Transverse colon (tissue), 4 donors: ENCODE results near the gene PRKCA. TPM values are rescaled to one million over a fixed set of nuclear protein-coding genes. Genes with fewer than 3 reads are reported as not detected.

ENCODE experiments used
- DNase-seq: peaks from one replicate; pipeline ENCODE4 v3.0.0-alpha.2; 2019
- H3K27ac ChIP-seq, 4 donors: fragments of 200-600 bp; sonication (generic); 2 replicates each; pipeline ENCODE4 v1.5.1; 2016 to 2018; ENCODE audit warnings: inconsistent platforms in 4 of 4
- H3K27me3 ChIP-seq: fragments of 200-600 bp; sonication (generic); 2 replicates; pipeline ENCODE4 v1.5.1; 2017; ENCODE audit warnings: inconsistent platforms
- H3K36me3 ChIP-seq, 4 donors: fragments of 200-600 bp; sonication (generic); 2 replicates each; pipeline ENCODE4 v1.5.1; 2017 to 2019; ENCODE audit warnings: inconsistent platforms in 4 of 4
- H3K4me1 ChIP-seq, 4 donors: fragments of 200-600 bp; sonication (generic); 2 replicates each; pipeline ENCODE4 v1.5.1; 2017 to 2020; ENCODE audit warnings: inconsistent platforms in 4 of 4
- H3K4me3 ChIP-seq, 4 donors: fragments of 200-600 bp; sonication (generic); 1 replicate in 1 of 4; 2 replicates in 3 of 4; pipeline versions ENCODE4 v1.5.1 to v1.6.1; 2017 to 2019; ENCODE audit warnings: inconsistent platforms in 4 of 4
- H3K9me3 ChIP-seq, 2 donors: fragments of 200-600 bp; sonication (generic); 2 replicates each; pipeline ENCODE4 v1.5.1; 2017 to 2019; ENCODE audit warnings: inconsistent platforms in 2 of 2
- CTCF ChIP-seq, 5 experiments: fragments of 200-600 bp in 3 of 5; fragments of 450-650 bp in 2 of 5; sonication (generic) in 3 of 5; IDR thresholded peaks; 1 replicate in 2 of 5; 2 replicates in 3 of 5; pipeline ENCODE4 v1.5.1; 2016 to 2017; ENCODE audit warnings: antibody characterized with exemption in 5 of 5, inconsistent platforms in 3 of 5, mild to moderate bottlenecking in 2 of 5, moderate library complexity in 1 of 5
- EP300 ChIP-seq: sonication (generic); formaldehyde crosslinking; IDR thresholded peaks from one replicate; pipeline ENCODE4 v1.6.1; 2017; ENCODE audit warnings: antibody characterized with exemption, low read depth
- POLR2A ChIP-seq: fragments of 450-650 bp; IDR thresholded peaks from one replicate; pipeline ENCODE4 v1.6.1; 2016; ENCODE audit warnings: antibody characterized with exemption, mild to moderate bottlenecking, moderate library complexity
- POLR2AphosphoS5 ChIP-seq, 3 donors: sonication (generic); formaldehyde crosslinking; IDR thresholded peaks; one replicate each; pipeline ENCODE4 v1.6.1; 2016; ENCODE audit warnings: antibody characterized with exemption in 3 of 3
- WGBS, 2 donors: methylation state at CpG; one replicate each; pipeline ENCODE4 v1.1.5; 2018; ENCODE audit warnings: low coverage in 1 of 2; 5-methylcytosine and 5-hydroxymethylcytosine counted together
- in situ Hi-C, 4 donors: fragments of 200-750 bp; cut with MboI; loops; one replicate each; pipeline versions ENCODE4 v1.15.0 to v1.15.1; 2017; ENCODE audit warnings: low sequenced_read_pairs in 3 of 4, low pct_ligation_motif_present in 1 of 4, low pct_unique_long_range_greater_than_20kb in 1 of 4
- intact Hi-C: fragments of 100-400 bp; cut with DNase I; formaldehyde crosslinking; loops from one replicate; pipeline ENCODE4 v1.15.1; 2023; ENCODE audit warnings: low total_unique reads
- total RNA-seq, 4 donors: library from RNA; depleted of rRNA; stranded (reverse); fragments of >200 nt; gene quantifications; one replicate each; pipeline ENCODE4 v1.1.0, GENCODE V29; 2016

PRKCA gene
- total RNA-seq, 4 donors from 2014 or later, result 16.1 to 49.7 (median 31.7) TPM

GRCh38 chr17:66548158-66548557, 245.7 kb downstream of the PRKCA start:
- 0 to 37% methylated on average over 1 to 3 of the region's 3 CpGs for WGBS, 2 donors
- in situ Hi-C loops (no loop called here), intact Hi-C loops (no loop called here)
- DNase-seq, result no peak
- peaks cover 0 to 30% (median 20%) of the 10 kb centered on the region in 4 donors for H3K4me1 ChIP-seq
- no peaks in the 10 kb centered on the region for H3K9me3 ChIP-seq
- peak overlapping the region; percentile 12 to 66 (median 55) for H3K27ac ChIP-seq
- TF ChIP-seq POLR2A, result no peak
- no peak for TF ChIP-seq EP300
- TF ChIP-seq CTCF (IDR thresholded peaks at IDR 0.05), result no peak
- TF ChIP-seq POLR2AphosphoS5 (IDR thresholded peaks at IDR 0.05), result no peak
- H3K4me3 ChIP-seq, result no peak overlapping the region
- H3K36me3 ChIP-seq, result no peaks in the 10 kb centered on the region
- H3K27me3 ChIP-seq, result no peaks in the 10 kb centered on the region

GRCh38 chr17:66548659-66549310, 246.4 kb downstream of the PRKCA start:
- Histone ChIP-seq H3K9me3 (no peaks in the 10 kb centered on the region), H3K36me3 (no peaks in the 10 kb centered on the region), H3K27me3 (no peaks in the 10 kb centered on the region), H3K4me1 (peaks cover 0 to 30% (median 20%) of the 10 kb centered on the region in 4 donors), H3K4me3 (no peak overlapping the region), H3K27ac (peak overlapping the region in 2 of 4 donors; percentile 61 to 66)
- TF ChIP-seq CTCF (IDR thresholded peaks at IDR 0.05) (no peak), POLR2AphosphoS5 (IDR thresholded peaks at IDR 0.05) (no peak), EP300 (no peak), POLR2A (no peak)
- WGBS, 2 donors, result 85 to 88% methylated on average over 5 to 14 of the region's 14 CpGs
- intact Hi-C loops, result no loop called here
- in situ Hi-C loops, result no loop called here
- no peak for DNase-seq

- no peak overlapping the region for H3K4me3 ChIP-seq
- H3K36me3 ChIP-seq, result no peaks in the 10 kb centered on the region
- no peak for DNase-seq
- no peaks in the 10 kb centered on the region for H3K27me3 ChIP-seq
- 78% methylated on average over 3 of the region's 3 CpGs; no CpG with 5 or more reads in 1 of the 2 donors for WGBS, 2 donors
- intact Hi-C loops, result no loop called here
- no peaks in the 10 kb centered on the region for H3K9me3 ChIP-seq
- no peak for TF ChIP-seq POLR2A
- no peak for TF ChIP-seq CTCF (IDR thresholded peaks at IDR 0.05)
- TF ChIP-seq EP300, result no peak
- TF ChIP-seq POLR2AphosphoS5 (IDR thresholded peaks at IDR 0.05), result no peak
- H3K27ac ChIP-seq, result peak overlapping the region in 2 of 4 donors; percentile 61 to 66
- in situ Hi-C loops, result no loop called here
- H3K4me1 ChIP-seq, result peaks cover 0 to 30% (median 20%) of the 10 kb centered on the region in 4 donors
These were observed 246.9 kb downstream of the PRKCA start for GRCh38 chr17:66549311-66549704.

- H3K27ac ChIP-seq, result peak overlapping the region in 1 of 4 donors; percentile 66
- intact Hi-C loops (no loop called here), in situ Hi-C loops (loop anchor here in 1 of 4 donors (25.0 kb wide), 1 partner anchor 287 kb away; no protein-coding TSS in a partner anchor)
- H3K9me3 ChIP-seq, result no peaks in the 10 kb centered on the region
- no peak for DNase-seq
- no peaks in the 10 kb centered on the region for H3K27me3 ChIP-seq
- no peaks in the 10 kb centered on the region for H3K36me3 ChIP-seq
- peaks cover 0 to 30% (median 20%) of the 10 kb centered on the region in 4 donors for H3K4me1 ChIP-seq
- TF ChIP-seq POLR2AphosphoS5 (IDR thresholded peaks at IDR 0.05), result no peak
- no peak for TF ChIP-seq EP300
- no peak for TF ChIP-seq CTCF (IDR thresholded peaks at IDR 0.05)
- no peak for TF ChIP-seq POLR2A
- no peak overlapping the region for H3K4me3 ChIP-seq
- WGBS, 2 donors, result 76 to 83% methylated on average over 1 to 5 of the region's 5 CpGs
These were observed 247.4 kb downstream of the PRKCA start for GRCh38 chr17:66549731-66550207.
